Prostate gland (tissue), 2 donors: ENCODE data around the gene LAPTM4A. TPM values are rescaled to one million over a fixed set of nuclear protein-coding genes. Genes with fewer than 3 reads are reported as not detected.

Source experiments
- DNase-seq: peaks from one replicate; pipeline ENCODE4 v3.0.0-alpha.2; 2019; ENCODE audit warnings: low spot score
- H3K27ac ChIP-seq, 2 donors: fragments of 200-600 bp; sonication (generic); 2 replicates each; pipeline ENCODE4 v1.5.1; 2017 to 2019
- H3K27me3 ChIP-seq: fragments of 200-600 bp; sonication (generic); replicated peaks from 2 replicates; pipeline ENCODE4 v1.5.1; 2019; ENCODE audit not compliant: insufficient read depth
- H3K36me3 ChIP-seq, 2 donors: fragments of 200-600 bp; sonication (generic); 1 replicate in 1 of 2; 2 replicates in 1 of 2; pipeline versions ENCODE4 v1.5.1 to v1.8.1; 2017 to 2019
- H3K4me1 ChIP-seq: fragments of 200-600 bp; sonication (generic); replicated peaks from 2 replicates; pipeline ENCODE4 v1.5.1; 2019
- H3K4me3 ChIP-seq, 2 donors: fragments of 200-600 bp; sonication (generic); 2 replicates each; pipeline ENCODE4 v1.5.1; 2017 to 2019
- H3K9me3 ChIP-seq: fragments of 200-600 bp; sonication (generic); 2 replicates; pipeline ENCODE4 v1.5.1; 2017
- CTCF ChIP-seq, 4 experiments: fragments of 200-600 bp in 2 of 4; fragments of 450-650 bp in 2 of 4; sonication (generic) in 2 of 4; IDR thresholded peaks; 1 replicate in 3 of 4; 2 replicates in 1 of 4; pipeline ENCODE4 v1.5.1; 2016 to 2019; ENCODE audit warnings: antibody characterized with exemption in 4 of 4, mild to moderate bottlenecking in 2 of 4, moderate library complexity in 2 of 4
- POLR2A ChIP-seq: fragments of 450-650 bp; IDR thresholded peaks from one replicate; pipeline ENCODE4 v1.6.1; 2016; ENCODE audit warnings: antibody characterized with exemption, mild to moderate bottlenecking
- POLR2AphosphoS5 ChIP-seq: sonication (generic); formaldehyde crosslinking; IDR thresholded peaks from one replicate; pipeline ENCODE4 v1.6.1; 2017; ENCODE audit warnings: antibody characterized with exemption
- WGBS: methylation state at CpG from one replicate; pipeline ENCODE4 v1.1.5; 2018; 5-methylcytosine and 5-hydroxymethylcytosine counted together
- intact Hi-C: fragments of 100-400 bp; cut with DNase I; formaldehyde crosslinking; loops from one replicate; pipeline ENCODE4 v1.14.2; 2022
- total RNA-seq, 2 donors: library from RNA; depleted of rRNA; stranded (reverse); fragments of >200 nt; gene quantifications; one replicate each; pipeline ENCODE4 v1.1.0, GENCODE V29; 2016

LAPTM4A gene
- total RNA-seq, 2 donors from 2014 or later: 142 to 340 TPM

GRCh38 chr2:20018601-20019152, 32.8 kb downstream of the LAPTM4A start:
- intact Hi-C loops: no loop called here
- no peak for DNase-seq

GRCh38 chr2:20016346-20016745, 35.1 kb downstream of the LAPTM4A start:
- intact Hi-C loops: no loop called here
- no peaks in the 10 kb centered on the region for H3K36me3 ChIP-seq
- H3K27me3 ChIP-seq: no peaks in the 10 kb centered on the region
- H3K4me1 ChIP-seq: no peaks in the 10 kb centered on the region
- no peak overlapping the region for H3K4me3 ChIP-seq
- TF ChIP-seq POLR2A (no peak), CTCF (IDR thresholded peaks at IDR 0.05) (no peak), POLR2AphosphoS5 (no peak)
- H3K27ac ChIP-seq: no peak overlapping the region
- H3K9me3 ChIP-seq: no peaks in the 10 kb centered on the region
- no peak for DNase-seq

More at GRCh38 chr2:20018601-20019152, 32.8 kb downstream of the LAPTM4A start:
- Histone ChIP-seq H3K4me3 (no peak overlapping the region), H3K27ac (no peak overlapping the region), H3K36me3 (no peaks in the 10 kb centered on the region), H3K9me3 (no peaks in the 10 kb centered on the region), H3K4me1 (no peaks in the 10 kb centered on the region), H3K27me3 (no peaks in the 10 kb centered on the region)
- TF ChIP-seq POLR2A (no peak), CTCF (IDR thresholded peaks at IDR 0.05) (no peak), POLR2AphosphoS5 (no peak)
- 92% methylated on average over 2 of the region's 2 CpGs for WGBS

GRCh38 chr2:20015482-20016083, 35.8 kb downstream of the LAPTM4A start:
- 18% methylated on average over 2 of the region's 2 CpGs for WGBS
- DNase-seq: no peak
- intact Hi-C loops: loop anchor here (1.0 kb wide), 1 partner anchor 79 kb away; no protein-coding TSS in a partner anchor
- Histone ChIP-seq H3K36me3 (no peaks in the 10 kb centered on the region), H3K4me3 (no peak overlapping the region), H3K4me1 (no peaks in the 10 kb centered on the region), H3K27me3 (no peaks in the 10 kb centered on the region), H3K9me3 (no peaks in the 10 kb centered on the region), H3K27ac (no peak overlapping the region)
- TF ChIP-seq POLR2A: no peak
- peak; percentile 56 to 66 (median 61) for TF ChIP-seq CTCF (IDR thresholded peaks at IDR 0.05)
- TF ChIP-seq POLR2AphosphoS5: no peak

- peak overlapping the region; percentile 41 to 47 for H3K4me3 ChIP-seq
- no peaks in the 10 kb centered on the region for H3K36me3 ChIP-seq
- WGBS: 45% methylated on average over 15 of the region's 15 CpGs
- no peaks in the 10 kb centered on the region for H3K27me3 ChIP-seq
- TF ChIP-seq POLR2A: no peak
- no peak for TF ChIP-seq POLR2AphosphoS5
- no peak for TF ChIP-seq CTCF (IDR thresholded peaks at IDR 0.05)
- H3K4me1 ChIP-seq: no peaks in the 10 kb centered on the region
- H3K27ac ChIP-seq: peak overlapping the region; percentile 62 to 63
- no peak for DNase-seq
- intact Hi-C loops: loop anchor here (5.0 kb wide), 1 partner anchor 39 kb away; the partner anchor contains the start of gene LAPTM4A
- no peaks in the 10 kb centered on the region for H3K9me3 ChIP-seq
Observed at GRCh38 chr2:20013126-20013849, 38.1 kb downstream of the LAPTM4A start.
